ENCODE data around the gene SOHLH2.

Gene SOHLH2

GRCh38 chr13:36214163-36214921, at the start of gene SOHLH2:
SOHLH2 (minus strand) TSS chr13:36214556; CDS start chr13:36214526, 30 bp downstream.
- in situ Hi-C loops (cut with MboI; ENCODE audit: low sequenced_read_pairs): no loop called here

GRCh38 chr13:36261976-36262375, 47.6 kb upstream of the SOHLH2 start:
- in situ Hi-C loops (cut with MboI; ENCODE audit: low sequenced_read_pairs): no loop called here

- in situ Hi-C loops (cut with MboI; ENCODE audit: low sequenced_read_pairs): no loop called here
These were observed 46.7 kb upstream of the SOHLH2 start for GRCh38 chr13:36261011-36261410.

GRCh38 chr13:36259361-36260137, 45.2 kb upstream of the SOHLH2 start:
- in situ Hi-C loops (cut with MboI; ENCODE audit: low sequenced_read_pairs): no loop called here

- in situ Hi-C loops (cut with MboI; ENCODE audit: low sequenced_read_pairs): no loop called here
These were observed 44.5 kb upstream of the SOHLH2 start for GRCh38 chr13:36258831-36259230.

- in situ Hi-C loops (cut with MboI; ENCODE audit: low sequenced_read_pairs): no loop called here
These were observed 37.2 kb upstream of the SOHLH2 start for GRCh38 chr13:36251526-36251925.

GRCh38 chr13:36251017-36251416, 36.7 kb upstream of the SOHLH2 start:
- in situ Hi-C loops (cut with MboI; ENCODE audit: low sequenced_read_pairs): no loop called here

- in situ Hi-C loops (cut with MboI; ENCODE audit: low sequenced_read_pairs): loop anchor here (25.0 kb wide), 1 partner anchor 89 kb away; the partner anchor contains the start of gene SPART
These were observed 34.3 kb upstream of the SOHLH2 start for GRCh38 chr13:36248700-36249099.

GRCh38 chr13:36244990-36245389, 30.6 kb upstream of the SOHLH2 start:
- in situ Hi-C loops (cut with MboI; ENCODE audit: low sequenced_read_pairs): loop anchor here (25.0 kb wide), 1 partner anchor 92 kb away; the partner anchor contains the start of gene SPART

GRCh38 chr13:36244073-36244472, 29.7 kb upstream of the SOHLH2 start:
- in situ Hi-C loops (cut with MboI; ENCODE audit: low sequenced_read_pairs): loop anchor here (25.0 kb wide), 1 partner anchor 93 kb away; the partner anchor contains the start of gene SPART

GRCh38 chr13:36242761-36243160, 28.4 kb upstream of the SOHLH2 start:
- in situ Hi-C loops (cut with MboI; ENCODE audit: low sequenced_read_pairs): loop anchor here (25.0 kb wide), 1 partner anchor 95 kb away; the partner anchor contains the start of gene SPART

- in situ Hi-C loops (cut with MboI; ENCODE audit: low sequenced_read_pairs): loop anchor here (25.0 kb wide), 1 partner anchor 106 kb away; the partner anchor contains the start of gene SPART
These were observed 16.9 kb upstream of the SOHLH2 start for GRCh38 chr13:36231236-36231635.

- in situ Hi-C loops (cut with MboI; ENCODE audit: low sequenced_read_pairs): loop anchor here (25.0 kb wide), 1 partner anchor 113 kb away; the partner anchor contains the start of gene SPART
These were observed 10.4 kb upstream of the SOHLH2 start for GRCh38 chr13:36224730-36225129.

- in situ Hi-C loops (cut with MboI; ENCODE audit: low sequenced_read_pairs): no loop called here
These were observed 5.5 kb upstream of the SOHLH2 start for GRCh38 chr13:36219883-36220282.

GRCh38 chr13:36217456-36217855, 3.1 kb upstream of the SOHLH2 start:
- in situ Hi-C loops (cut with MboI; ENCODE audit: low sequenced_read_pairs): no loop called here

- in situ Hi-C loops (cut with MboI; ENCODE audit: low sequenced_read_pairs): no loop called here
These were observed 1.6 kb downstream of the SOHLH2 start for GRCh38 chr13:36212789-36213188.

- in situ Hi-C loops (cut with MboI; ENCODE audit: low sequenced_read_pairs): no loop called here
These were observed 2.8 kb downstream of the SOHLH2 start for GRCh38 chr13:36211567-36211966.

- in situ Hi-C loops (cut with MboI; ENCODE audit: low sequenced_read_pairs): no loop called here
These were observed 3.6 kb downstream of the SOHLH2 start for GRCh38 chr13:36210738-36211137.

GRCh38 chr13:36207672-36208071, 6.7 kb downstream of the SOHLH2 start:
- in situ Hi-C loops (cut with MboI; ENCODE audit: low sequenced_read_pairs): no loop called here

GRCh38 chr13:36193151-36193855, 21.1 kb downstream of the SOHLH2 start:
- in situ Hi-C loops (cut with MboI; ENCODE audit: low sequenced_read_pairs): no loop called here

GRCh38 chr13:36192166-36192565, 22.2 kb downstream of the SOHLH2 start:
- in situ Hi-C loops (cut with MboI; ENCODE audit: low sequenced_read_pairs): no loop called here

All from HL-60/S4 (cell line).